ENCODE results near the gene DENND4B.

DENND4B gene

DNA sequence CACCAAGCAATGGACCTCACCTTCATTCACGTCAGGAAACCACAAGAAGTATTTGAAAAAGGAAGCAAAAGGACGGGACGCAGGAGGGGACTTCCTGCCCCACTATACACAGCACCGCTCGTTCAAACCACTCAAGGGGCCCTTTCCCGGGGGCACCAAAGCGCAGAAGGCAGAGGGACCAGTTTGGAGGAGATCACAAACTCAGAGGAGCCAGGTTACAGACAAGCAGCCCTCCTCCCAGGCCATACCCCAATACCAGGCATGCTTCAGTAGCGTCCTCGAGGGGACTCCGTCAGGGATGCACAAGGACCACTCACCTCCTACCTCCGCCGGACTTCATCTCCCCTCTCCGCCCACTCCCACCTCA, 11.2 kb upstream of the DENND4B start:
- DNase-seq (ENCODE audit: low read depth), result no peak
- H3K4me3 ChIP-seq (ENCODE audit: low read depth, low read length), result peak overlapping the region; percentile 92
- no peak for TF ChIP-seq CTCF (IDR thresholded peaks at IDR 0.05; ENCODE audit: control insufficient read depth, extremely low read depth, insufficient read depth)

DNA sequence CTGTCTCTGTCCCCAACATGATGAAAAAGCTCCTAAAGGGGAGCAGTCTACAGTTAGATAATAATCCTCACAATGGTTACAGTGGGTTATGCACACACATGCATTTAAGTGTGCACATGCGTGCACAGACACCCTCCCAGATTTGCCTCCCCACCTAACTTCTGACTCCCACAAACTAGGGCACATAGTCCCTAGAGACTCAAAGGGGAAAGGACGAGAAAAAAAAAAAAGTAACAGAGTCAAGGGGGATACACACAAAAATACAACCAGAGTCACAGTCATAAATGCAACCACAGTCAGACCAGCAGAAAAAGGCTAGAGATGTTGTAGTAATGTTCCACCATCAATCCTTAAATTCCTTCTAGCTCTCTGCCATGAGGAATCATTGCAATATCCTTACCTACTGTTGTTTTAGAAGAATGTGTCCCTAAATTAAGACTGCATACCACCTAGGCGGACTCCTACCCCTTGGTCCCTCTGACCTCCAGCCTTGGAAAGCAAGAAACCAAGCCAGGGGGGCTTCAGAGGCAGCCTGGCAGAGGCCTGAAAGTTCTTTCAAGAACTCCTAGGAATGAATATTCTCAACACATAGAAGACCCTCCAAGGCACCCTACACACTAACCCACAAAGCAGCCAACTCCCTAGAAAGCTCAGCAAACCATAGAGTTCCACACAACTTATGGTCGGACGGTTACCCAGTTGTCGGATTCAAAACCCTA, 10.6 kb upstream of the DENND4B start:
- no peak for TF ChIP-seq CTCF (IDR thresholded peaks at IDR 0.05; ENCODE audit: control insufficient read depth, extremely low read depth, insufficient read depth)
- no peak for DNase-seq (ENCODE audit: low read depth)
- H3K4me3 ChIP-seq (ENCODE audit: low read depth, low read length), result peak overlapping the region; percentile 92

- no peak overlapping the region for H3K4me3 ChIP-seq (ENCODE audit: low read depth, low read length)
- no peak for DNase-seq (ENCODE audit: low read depth)
- no peak for TF ChIP-seq CTCF (IDR thresholded peaks at IDR 0.05; ENCODE audit: control insufficient read depth, extremely low read depth, insufficient read depth)
Measured at GRCh38 chr1:153954826-153955225, 8.3 kb upstream of the DENND4B start.

DNA sequence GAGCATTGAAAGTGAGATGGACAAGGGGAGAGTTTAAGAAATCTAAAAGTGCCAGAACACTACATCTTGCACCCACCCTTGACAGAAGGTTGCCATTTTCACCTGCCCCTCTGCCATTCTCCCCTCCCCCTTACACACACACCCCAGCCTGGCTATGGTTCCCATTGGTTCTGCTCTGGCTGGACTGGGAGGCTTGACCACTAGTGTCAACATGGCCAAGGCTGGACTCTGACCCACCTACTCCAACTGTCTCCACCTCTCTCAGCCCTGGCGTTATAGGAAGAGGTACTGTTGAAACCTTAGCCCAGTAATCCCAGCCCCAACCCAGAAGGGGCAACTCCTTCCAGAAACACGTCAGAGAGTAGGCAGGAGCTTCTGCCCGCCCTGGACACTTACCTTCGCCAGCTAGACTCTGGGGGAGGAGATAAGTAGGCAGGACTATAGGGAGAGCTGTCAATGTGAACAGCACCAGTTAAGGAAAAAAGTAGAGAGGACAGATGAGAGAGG, 7.4 kb upstream of the DENND4B start:
- H3K4me3 ChIP-seq (ENCODE audit: low read depth, low read length), result no peak overlapping the region
- no peak for DNase-seq (ENCODE audit: low read depth)
- TF ChIP-seq CTCF (IDR thresholded peaks at IDR 0.05; ENCODE audit: control insufficient read depth, extremely low read depth, insufficient read depth), result no peak

DNA sequence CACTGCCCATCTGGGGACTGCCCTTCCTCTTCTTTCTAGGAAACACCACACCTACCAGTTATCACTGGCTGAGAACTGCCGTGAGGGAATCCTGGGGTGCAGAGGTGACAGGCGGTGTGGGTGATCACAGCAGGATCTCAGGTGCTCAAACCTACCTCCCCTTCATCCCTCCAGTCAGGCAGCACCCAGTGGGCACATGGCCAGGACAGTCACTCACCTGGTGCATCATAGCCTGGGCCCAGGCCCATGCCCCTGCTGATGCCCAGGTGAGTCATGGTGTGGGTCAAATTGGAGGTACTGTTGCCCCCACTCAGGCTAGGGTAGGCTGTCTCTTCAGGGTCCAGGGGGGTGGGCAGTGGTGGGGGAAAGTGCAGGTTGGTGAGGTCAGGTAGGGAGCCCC, 5.3 kb upstream of the DENND4B start:
- H3K4me3 ChIP-seq (ENCODE audit: low read depth, low read length), result no peak overlapping the region
- DNase-seq (ENCODE audit: low read depth), result no peak
- TF ChIP-seq CTCF (IDR thresholded peaks at IDR 0.05; ENCODE audit: control insufficient read depth, extremely low read depth, insufficient read depth), result no peak

DNA sequence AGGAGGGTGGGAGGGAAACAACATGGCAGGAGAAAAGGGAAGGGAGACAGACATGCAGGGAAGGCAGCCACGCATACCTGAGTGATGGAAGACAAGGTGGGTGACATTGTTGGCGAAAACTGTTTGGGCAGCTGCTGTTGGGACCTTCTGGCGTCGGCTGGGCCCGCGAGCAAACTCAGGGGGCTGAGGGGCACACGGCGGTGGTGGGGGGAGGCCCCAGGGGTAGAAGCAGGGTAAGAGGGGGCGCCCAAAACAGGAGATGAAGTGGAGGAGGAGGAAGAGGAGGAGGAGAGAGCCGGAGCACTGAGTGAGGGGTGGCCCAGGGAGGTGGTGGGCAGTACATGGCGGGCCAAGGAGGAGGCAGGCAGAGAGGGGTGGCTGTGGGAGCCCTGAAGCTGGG, 4.7 kb upstream of the DENND4B start:
- DNase-seq (ENCODE audit: low read depth), result no peak
- no peak overlapping the region for H3K4me3 ChIP-seq (ENCODE audit: low read depth, low read length)
- no peak for TF ChIP-seq CTCF (IDR thresholded peaks at IDR 0.05; ENCODE audit: control insufficient read depth, extremely low read depth, insufficient read depth)

Measured in LNCaP clone FGC (cell line).